GM18519 (cell line): ENCODE measurements around the gene LCTL.
"Not testable (repeated sequence)": the region's sequence is repeated elsewhere in the genome, so short reads cannot be mapped to it uniquely, and the experiment has no call there.

Experiments
- ATAC-seq: cut with Tn5 transposase; IDR thresholded peaks from one replicate; pipeline ENCODE4 v1.9.1; 2021; ENCODE audit warnings: mild to moderate bottlenecking, moderate library complexity; ENCODE audit not compliant: unreplicated experiment, low FRiP score

The LCTL gene

GRCh38 chr15:66592505-66593218, 26.9 kb upstream of the LCTL start:
- ATAC-seq: no peak

- ATAC-seq: no peak
These were observed 25.6 kb upstream of the LCTL start for GRCh38 chr15:66591322-66591862.

GRCh38 chr15:66590435-66590834, 24.6 kb upstream of the LCTL start:
- no peak for ATAC-seq

GRCh38 chr15:66589429-66589828, 23.6 kb upstream of the LCTL start:
- not testable (repeated sequence) for ATAC-seq

GRCh38 chr15:66588971-66589370, 23.2 kb upstream of the LCTL start:
- no peak for ATAC-seq

GRCh38 chr15:66588537-66588936, 22.7 kb upstream of the LCTL start:
- ATAC-seq: no peak

- ATAC-seq: no peak
These were observed 22.0 kb upstream of the LCTL start for GRCh38 chr15:66587749-66588148.

- ATAC-seq: no peak
These were observed 21.2 kb upstream of the LCTL start for GRCh38 chr15:66587020-66587419.

GRCh38 chr15:66586155-66586976, 20.6 kb upstream of the LCTL start:
- no peak for ATAC-seq

GRCh38 chr15:66581972-66582537, 16.3 kb upstream of the LCTL start:
- ATAC-seq: no peak

- ATAC-seq: no peak
These were observed 14.8 kb upstream of the LCTL start for GRCh38 chr15:66580643-66581042.

- ATAC-seq: no peak
These were observed 12.6 kb upstream of the LCTL start for GRCh38 chr15:66578286-66578875.

GRCh38 chr15:66574596-66574950, 8.8 kb upstream of the LCTL start:
- ATAC-seq: no peak

- ATAC-seq: no peak
These were observed 8.2 kb upstream of the LCTL start for GRCh38 chr15:66573719-66574595.

- ATAC-seq: no peak
These were observed 7.5 kb upstream of the LCTL start for GRCh38 chr15:66573348-66573718.

GRCh38 chr15:66572146-66572545, 6.3 kb upstream of the LCTL start:
- ATAC-seq: no peak

- no peak for ATAC-seq
These were observed 5.2 kb upstream of the LCTL start for GRCh38 chr15:66570842-66571478.

- ATAC-seq: no peak
These were observed 4.5 kb upstream of the LCTL start for GRCh38 chr15:66570327-66570726.

GRCh38 chr15:66569461-66570137, 3.8 kb upstream of the LCTL start:
- ATAC-seq: no peak
